Measurements from ENCODE around the gene CSRP3.

GRCh38 chr11:19200410-19201201 lies 1.2 kb downstream of the CSRP3 start:
- TF ChIP-seq POLR2A (IDR thresholded peaks at IDR 0.05) (no peak), CTCF (IDR thresholded peaks at IDR 0.05) (no peak)

Measured in stomach (tissue), 4 donors.